Heart left ventricle (tissue), 16 donors: Measurements from ENCODE around the gene MSRB3. TPM values are rescaled to one million over a fixed set of nuclear protein-coding genes. Genes with fewer than 3 reads are reported as not detected.

ENCODE experiments used
- ATAC-seq, 4 donors: fragments of 200-7000 bp; cut with Tn5 transposase; one replicate each; pipeline ENCODE4 v1.9.1; 2020 to 2022; ENCODE audit warnings: moderate library complexity in 4 of 4, mild to moderate bottlenecking in 3 of 4, moderate number of reproducible peaks in 1 of 4
- DNase-seq, 5 donors: peaks; one replicate each; pipeline ENCODE4 v3.0.0-alpha.2; 2020
- H3K27ac ChIP-seq, 12 donors: fragments of 200-600 bp; sonication (generic) in 4 of 12; one replicate each; pipeline versions ENCODE4 v1.5.0 to v1.8.0; 2016 to 2022; ENCODE audit warnings: mild to moderate bottlenecking in 2 of 12
- H3K27me3 ChIP-seq, 9 donors: fragments of 200-600 bp; sonication (generic) in 2 of 9; one replicate each; pipeline versions ENCODE4 v1.5.1 to v1.8.0; 2016 to 2022; ENCODE audit warnings: mild to moderate bottlenecking in 3 of 9
- H3K36me3 ChIP-seq, 9 donors: fragments of 200-600 bp; sonication (generic) in 2 of 9; one replicate each; pipeline versions ENCODE4 v1.5.0 to v1.8.0; 2018 to 2022; ENCODE audit warnings: mild to moderate bottlenecking in 2 of 9
- H3K4me1 ChIP-seq, 12 donors: fragments of 200-600 bp; sonication (generic) in 4 of 12; one replicate each; pipeline versions ENCODE4 v1.5.0 to v1.8.0; 2016 to 2022; ENCODE audit warnings: mild to moderate bottlenecking in 3 of 12
- H3K4me3 ChIP-seq, 12 donors: fragments of 200-600 bp; sonication (generic) in 4 of 12; one replicate each; pipeline versions ENCODE4 v1.5.0 to v1.8.0; 2017 to 2022; ENCODE audit warnings: mild to moderate bottlenecking in 9 of 12, moderate library complexity in 4 of 12
- H3K9me3 ChIP-seq, 12 donors: fragments of 200-600 bp; sonication (generic) in 4 of 12; one replicate each; pipeline versions ENCODE4 v1.5.0 to v1.8.0; 2016 to 2022; ENCODE audit warnings: mild to moderate bottlenecking in 1 of 12
- CTCF ChIP-seq, 12 donors: fragments of 200-600 bp; sonication (generic) in 4 of 12; IDR thresholded peaks; one replicate each; pipeline versions ENCODE4 v1.5.0 to v1.8.0; 2018 to 2022; ENCODE audit warnings: antibody characterized with exemption in 12 of 12, mild to moderate bottlenecking in 5 of 12
- POLR2A ChIP-seq, 2 donors: fragments of 450-650 bp; IDR thresholded peaks; one replicate each; pipeline ENCODE4 v1.6.1; 2017; ENCODE audit warnings: antibody characterized with exemption in 2 of 2, mild to moderate bottlenecking in 2 of 2, moderate library complexity in 2 of 2
- WGBS, 4 donors: extraction: QIAGEN DNeasy Blood & Tissue Kit in 2 of 4; methylation state at CpG; one replicate each; pipeline versions ENCODE4 v1.1.5 to v1.1.7; 2013 to 2018; 5-methylcytosine and 5-hydroxymethylcytosine counted together
- intact Hi-C, 10 donors: fragments of 100-400 bp; cut with DNase I; formaldehyde crosslinking; loops; one replicate each; pipeline versions ENCODE4 v1.11.1 to v1.14.2; 2022
- polyA plus RNA-seq, 2 donors: library from polyadenylated mRNA; stranded (reverse); fragments of 200-250 nt; gene quantifications; one replicate each; pipeline ENCODE4 v1.2.3, GENCODE V29; 2013
- total RNA-seq, 9 donors: library from RNA; depleted of rRNA in 2 of 9; stranded (reverse); fragments of >200 nt in 2 of 9; fragmentation: NEBNext Ultra II Directional in 3 of 9; extraction: Animal tissue kit (Norgen Biotek cat#: 25700) in 3 of 9; gene quantifications; one replicate each; pipeline versions ENCODE4 v1.1.0 to v1.2.4, GENCODE V29; 2016 to 2023
- donor health status: ischemic (EF 13 %, LVEDD 7.1; RV severe dilation, severe dysfunction).
- donor health status: healthy with polysubstance abuse.
- donor health status: DM: no; HTN: yes; CAD: no.
- donor health status: DM: no; HTN: no; CAD: no.
- donor health status: ischemic (EF 25% LVEDD 6.9; RV normal size, moderate dysfunction).
- donor health status: ischemic (EF 25% LVEDD 5.7; RV mildly dilated, moderate dysfunction).
- donor health status: healthy.
- donor health status: DM: yes; HTN: yes; CAD: no.
- donor health status: ischemic (EF 35%, LVEDD 5.7; RV mildly dilated, moderate dysfunction).
- donor health status: nonischemic (EF 11% LVEDD 7.7; RV severe dilation, severe dysfunction).
- donor health status: DM: yes; HTN: yes; CAD: no.
- donor health status: PGD.
- donor health status: ischemic (EF 29% LVEDD 5.4; RV normal size, mild dysfunction).
- donor health status: nonischemic (EF 23%, LVEDD 6.1; RV moderate dilation, normal function).

The MSRB3 gene
- total and polyA plus RNA-seq, 11 donors: 54.1 to 165 (median 117) TPM

GRCh38 chr12:65490250-65490649 is 211.8 kb downstream of the MSRB3 start:
- TF ChIP-seq CTCF (IDR thresholded peaks at IDR 0.05) (no peak), POLR2A (IDR thresholded peaks at IDR 0.05) (no peak)
- no peak for ATAC-seq
- Histone ChIP-seq H3K4me3 (no peak overlapping the region), H3K4me1 (no peaks in the 10 kb centered on the region), H3K27ac (no peak overlapping the region), H3K9me3 (no peaks in the 10 kb centered on the region), H3K27me3 (no peaks in the 10 kb centered on the region), H3K36me3 (no peaks in the 10 kb centered on the region)
- no peak for DNase-seq
- intact Hi-C loops: no loop called here

GRCh38 chr12:65492998-65493912 is 214.8 kb downstream of the MSRB3 start:
- WGBS, 4 donors: 83 to 96% (median 91%) methylated on average over 1 of the region's 1 CpG
- ATAC-seq: no peak
- H3K27ac ChIP-seq: no peak overlapping the region

DNA sequence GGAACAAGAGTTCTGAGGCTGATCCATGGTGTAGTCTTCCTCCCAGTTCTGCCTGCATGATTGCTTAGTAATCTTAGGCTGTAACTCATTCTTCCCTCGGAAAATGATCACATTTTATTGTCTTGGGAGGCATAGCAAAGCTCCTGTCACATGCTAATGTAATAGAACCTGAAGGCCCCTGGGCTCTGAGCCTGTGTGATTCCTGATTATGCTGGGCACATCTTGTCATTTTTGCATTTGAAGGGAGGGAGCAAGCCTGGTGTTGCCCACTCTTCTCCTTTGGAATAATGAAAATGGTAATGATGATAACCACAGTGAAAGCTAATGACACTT is 215.4 kb downstream of the MSRB3 start:
- no peak overlapping the region for H3K4me3 ChIP-seq
- DNase-seq (no peak), ATAC-seq (no peak)
- intact Hi-C loops: no loop called here
- H3K4me1 ChIP-seq: peaks cover 0 to 9% (median 0%) of the 10 kb centered on the region in 12 donors
- TF ChIP-seq CTCF (IDR thresholded peaks at IDR 0.05) (no peak), POLR2A (IDR thresholded peaks at IDR 0.05) (no peak)
- WGBS, 4 donors: 53 to 76% (median 68%) methylated on average over 1 of the region's 1 CpG
- H3K9me3 ChIP-seq: no peaks in the 10 kb centered on the region
- no peaks in the 10 kb centered on the region for H3K27me3 ChIP-seq
- H3K36me3 ChIP-seq: no peaks in the 10 kb centered on the region
- H3K27ac ChIP-seq: no peak overlapping the region

More at GRCh38 chr12:65492998-65493912, 214.8 kb downstream of the MSRB3 start:
- Histone ChIP-seq H3K4me1 (peaks cover 0 to 9% (median 0%) of the 10 kb centered on the region in 12 donors), H3K27me3 (no peaks in the 10 kb centered on the region), H3K9me3 (no peaks in the 10 kb centered on the region), H3K36me3 (no peaks in the 10 kb centered on the region), H3K4me3 (no peak overlapping the region)
- no peak for DNase-seq
- intact Hi-C loops: no loop called here
- TF ChIP-seq POLR2A (IDR thresholded peaks at IDR 0.05): no peak
- no peak for TF ChIP-seq CTCF (IDR thresholded peaks at IDR 0.05)

DNA sequence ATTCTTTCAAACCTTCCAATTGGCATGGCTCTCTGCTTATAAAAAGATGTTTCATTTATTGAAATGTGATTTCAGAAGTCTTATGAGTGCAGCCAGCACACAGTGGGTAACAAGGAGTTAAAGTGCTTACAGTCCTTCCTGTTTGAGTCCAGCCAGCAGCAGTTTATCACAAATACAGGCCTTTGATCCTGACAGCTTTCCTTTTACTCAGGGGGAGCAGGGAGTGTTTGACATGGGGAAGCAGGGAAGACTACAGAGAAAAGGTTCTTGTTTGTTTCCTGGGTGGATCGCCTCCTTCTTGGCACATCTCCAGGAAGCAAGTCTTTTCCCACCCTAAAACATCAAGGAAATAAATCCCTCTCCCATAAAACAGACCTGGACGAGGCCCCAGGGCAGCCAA is 216.1 kb downstream of the MSRB3 start:
- 54 to 63% (median 61%) methylated on average over 2 of the region's 2 CpGs for WGBS, 4 donors
- DNase-seq (no peak), ATAC-seq (no peak)
- Histone ChIP-seq H3K4me3 (no peak overlapping the region), H3K27me3 (no peaks in the 10 kb centered on the region), H3K9me3 (no peaks in the 10 kb centered on the region), H3K36me3 (no peaks in the 10 kb centered on the region), H3K4me1 (peaks cover 0 to 9% (median 0%) of the 10 kb centered on the region in 12 donors), H3K27ac (no peak overlapping the region)
- TF ChIP-seq CTCF (IDR thresholded peaks at IDR 0.05): no peak
- no peak for TF ChIP-seq POLR2A (IDR thresholded peaks at IDR 0.05)
- intact Hi-C loops: no loop called here
